Erythroblast (primary cell): Measurements from ENCODE around the gene PIGP.

ENCODE experiments used
- GATA1 ChIP-seq: IDR thresholded peaks from 2 replicates; pipeline ENCODE4 v1.6.1; 2011; ENCODE audit warnings: low read depth, mild to moderate bottlenecking, control low read depth, low read length, moderate library complexity
- POLR2A ChIP-seq: IDR thresholded peaks from 2 replicates; pipeline ENCODE4 v1.6.1; 2011; ENCODE audit warnings: mild to moderate bottlenecking, low read length

- TF ChIP-seq POLR2A (no peak), GATA1 (no peak)
Observed at GRCh38 chr21:37030864-37031263, 42.0 kb downstream of the PIGP start.
